NB4 (cell line): ENCODE data around the gene TMCO4.

ENCODE experiments used
- DNase-seq: peaks from one replicate; pipeline ENCODE4 v3.0.0; 2010; ENCODE audit warnings: low read depth
- H3K4me3 ChIP-seq: one replicate; pipeline ENCODE4 v1.5.1; 2011; ENCODE audit warnings: mild to moderate bottlenecking, low read depth, low read length, moderate library complexity
- MYC ChIP-seq: IDR thresholded peaks from 2 replicates; pipeline ENCODE4 v1.6.1; 2011; ENCODE audit warnings: low read depth, low read length
- POLR2A ChIP-seq: IDR thresholded peaks from 2 replicates; pipeline ENCODE4 v1.6.1; 2011; ENCODE audit warnings: mild to moderate bottlenecking; ENCODE audit not compliant: insufficient read length; ENCODE audit errors: extremely low read depth
- TF ChIP-seq, protein P1 (sequence below): IDR thresholded peaks from one replicate; pipeline ENCODE4 v1.5.1; 2012; ENCODE audit warnings: low read depth, low read length
- TF ChIP-seq, protein P2 (sequence below): IDR thresholded peaks from 2 replicates; pipeline ENCODE4 v1.6.1; 2011; ENCODE audit warnings: low read depth, low read length

TMCO4 gene

DNA sequence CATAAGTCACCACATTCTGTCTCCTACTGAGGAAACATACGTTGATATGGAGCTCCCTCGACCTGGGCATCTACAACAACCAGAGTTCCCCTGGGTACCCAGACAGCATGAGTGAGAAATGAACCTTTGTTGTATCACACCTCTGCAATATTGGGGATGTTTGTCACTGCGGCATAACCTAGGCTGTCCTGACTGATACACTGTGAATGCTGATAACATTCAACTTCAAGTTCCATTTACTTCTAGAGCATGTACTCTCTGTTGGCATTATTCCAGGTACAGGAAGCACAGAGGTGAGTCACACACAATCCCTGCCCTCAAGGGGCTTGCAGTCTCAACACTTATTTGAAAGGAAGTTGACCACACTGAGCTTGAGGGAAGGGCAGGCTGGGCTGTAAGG is 69.5 kb downstream of the TMCO4 start:
- TF ChIP-seq, protein P1, sequence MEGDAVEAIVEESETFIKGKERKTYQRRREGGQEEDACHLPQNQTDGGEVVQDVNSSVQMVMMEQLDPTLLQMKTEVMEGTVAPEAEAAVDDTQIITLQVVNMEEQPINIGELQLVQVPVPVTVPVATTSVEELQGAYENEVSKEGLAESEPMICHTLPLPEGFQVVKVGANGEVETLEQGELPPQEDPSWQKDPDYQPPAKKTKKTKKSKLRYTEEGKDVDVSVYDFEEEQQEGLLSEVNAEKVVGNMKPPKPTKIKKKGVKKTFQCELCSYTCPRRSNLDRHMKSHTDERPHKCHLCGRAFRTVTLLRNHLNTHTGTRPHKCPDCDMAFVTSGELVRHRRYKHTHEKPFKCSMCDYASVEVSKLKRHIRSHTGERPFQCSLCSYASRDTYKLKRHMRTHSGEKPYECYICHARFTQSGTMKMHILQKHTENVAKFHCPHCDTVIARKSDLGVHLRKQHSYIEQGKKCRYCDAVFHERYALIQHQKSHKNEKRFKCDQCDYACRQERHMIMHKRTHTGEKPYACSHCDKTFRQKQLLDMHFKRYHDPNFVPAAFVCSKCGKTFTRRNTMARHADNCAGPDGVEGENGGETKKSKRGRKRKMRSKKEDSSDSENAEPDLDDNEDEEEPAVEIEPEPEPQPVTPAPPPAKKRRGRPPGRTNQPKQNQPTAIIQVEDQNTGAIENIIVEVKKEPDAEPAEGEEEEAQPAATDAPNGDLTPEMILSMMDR = no peak
- TF ChIP-seq POLR2A = no peak
- TF ChIP-seq, protein P2, sequence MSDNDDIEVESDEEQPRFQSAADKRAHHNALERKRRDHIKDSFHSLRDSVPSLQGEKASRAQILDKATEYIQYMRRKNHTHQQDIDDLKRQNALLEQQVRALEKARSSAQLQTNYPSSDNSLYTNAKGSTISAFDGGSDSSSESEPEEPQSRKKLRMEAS = no peak
- no peak overlapping the region for H3K4me3 ChIP-seq
- no peak for DNase-seq

DNA sequence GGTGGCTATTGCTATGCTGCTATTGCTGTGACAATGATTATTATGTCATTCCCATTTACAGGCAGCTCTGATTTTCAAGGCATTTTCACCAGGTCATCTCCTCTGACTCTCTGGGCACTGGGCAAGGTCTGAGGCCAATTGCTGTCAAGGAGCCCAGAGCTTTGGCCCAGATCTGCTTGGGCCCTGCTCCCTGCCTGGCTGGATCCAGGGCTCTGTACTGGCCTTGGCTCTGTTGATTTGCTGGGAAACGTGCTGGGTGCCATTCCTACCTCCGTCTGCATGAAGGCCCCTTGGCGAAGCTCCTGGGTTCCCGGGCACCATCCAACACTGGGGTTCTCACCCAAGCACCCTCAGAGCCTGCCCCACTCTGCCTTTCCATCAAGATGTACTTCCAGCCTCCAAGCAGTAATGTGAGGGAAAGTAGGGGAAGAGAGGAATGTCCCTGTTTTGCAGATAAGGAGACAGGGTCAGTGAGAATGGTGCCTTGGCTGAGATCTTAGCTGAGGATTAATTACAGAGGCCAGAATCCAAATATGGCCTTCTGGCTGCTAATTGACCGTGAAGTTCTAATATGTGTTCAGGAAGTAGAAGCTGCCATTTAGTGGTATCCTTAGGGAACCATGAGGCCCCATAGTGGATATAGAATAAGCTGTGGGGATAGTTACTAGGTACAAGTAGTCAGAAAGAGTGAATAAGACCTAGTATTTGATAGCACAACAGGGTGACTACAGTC is 71.1 kb downstream of the TMCO4 start:
- no peak for DNase-seq
- H3K4me3 ChIP-seq = no peak overlapping the region
- TF ChIP-seq POLR2A (no peak), MYC (no peak)
- TF ChIP-seq, protein P1 = no peak
- TF ChIP-seq, protein P2 = no peak

DNA sequence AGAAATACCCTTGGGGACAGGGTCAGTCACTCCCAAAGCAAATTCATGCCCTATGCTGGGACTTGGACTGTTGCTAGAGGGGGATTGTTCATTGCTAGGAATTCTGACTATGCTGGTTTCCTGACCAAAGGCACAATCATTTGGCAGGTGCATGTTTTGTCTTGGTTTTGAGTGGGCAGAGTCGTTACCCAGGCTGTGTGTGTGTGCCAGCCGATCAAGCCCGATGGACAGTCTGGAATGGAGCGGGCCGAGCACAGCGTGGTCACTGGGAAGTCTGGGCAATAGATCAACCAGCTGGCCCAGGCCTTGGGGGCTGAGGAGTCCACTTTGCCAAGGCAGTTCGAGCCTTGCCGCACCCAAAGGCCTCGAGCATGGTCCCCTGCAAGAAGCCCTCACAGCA is 74.1 kb downstream of the TMCO4 start:
- no peak overlapping the region for H3K4me3 ChIP-seq
- no peak for DNase-seq
- TF ChIP-seq MYC = no peak
- TF ChIP-seq, protein P2 = no peak
- TF ChIP-seq, protein P1 = no peak
- TF ChIP-seq POLR2A = no peak

DNA sequence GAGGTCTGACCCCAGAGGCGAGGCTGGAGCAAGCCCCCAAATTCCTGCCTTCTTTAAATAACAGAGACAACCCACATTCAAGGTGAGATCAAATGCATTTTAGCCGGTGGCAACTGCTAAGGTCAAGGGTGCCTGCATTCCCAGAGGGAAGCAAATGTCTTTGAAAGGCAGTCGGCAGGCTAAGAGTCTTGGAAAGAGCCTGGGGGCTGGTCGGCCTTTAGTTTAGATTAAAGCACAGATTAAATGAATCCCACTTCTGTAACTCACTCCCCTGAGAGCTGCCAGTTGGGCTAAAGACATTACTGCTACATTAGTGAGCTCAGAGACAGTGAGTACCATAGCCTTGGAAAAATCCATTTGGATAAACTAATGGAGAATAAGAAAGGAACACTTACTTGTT is 75.8 kb downstream of the TMCO4 start:
- TF ChIP-seq, protein P1 = no peak
- H3K4me3 ChIP-seq = no peak overlapping the region
- DNase-seq = no peak

DNA sequence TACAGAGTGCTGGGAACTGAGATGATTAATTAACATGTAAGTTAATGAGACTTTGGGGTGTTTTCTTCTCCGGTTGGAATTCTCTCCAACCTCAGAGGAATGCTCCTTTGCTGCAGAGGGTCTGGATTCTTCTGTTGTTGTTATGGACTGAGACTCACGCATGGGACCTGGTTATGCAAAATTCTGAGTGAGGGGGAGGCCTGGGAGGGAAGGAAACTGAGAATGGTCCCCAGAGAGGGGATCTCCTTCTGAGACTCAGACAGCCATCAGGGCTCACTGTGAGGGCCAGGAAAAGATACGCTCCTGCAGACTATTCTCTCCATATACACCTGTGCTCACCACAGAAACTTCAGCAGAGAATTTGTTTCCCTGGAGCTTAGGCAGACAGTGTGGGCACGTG is 78.7 kb downstream of the TMCO4 start:
- H3K4me3 ChIP-seq = no peak overlapping the region
- TF ChIP-seq POLR2A = no peak
- TF ChIP-seq, protein P2 = no peak
- TF ChIP-seq, protein P1 = no peak
- no peak for TF ChIP-seq MYC
- no peak for DNase-seq

DNA sequence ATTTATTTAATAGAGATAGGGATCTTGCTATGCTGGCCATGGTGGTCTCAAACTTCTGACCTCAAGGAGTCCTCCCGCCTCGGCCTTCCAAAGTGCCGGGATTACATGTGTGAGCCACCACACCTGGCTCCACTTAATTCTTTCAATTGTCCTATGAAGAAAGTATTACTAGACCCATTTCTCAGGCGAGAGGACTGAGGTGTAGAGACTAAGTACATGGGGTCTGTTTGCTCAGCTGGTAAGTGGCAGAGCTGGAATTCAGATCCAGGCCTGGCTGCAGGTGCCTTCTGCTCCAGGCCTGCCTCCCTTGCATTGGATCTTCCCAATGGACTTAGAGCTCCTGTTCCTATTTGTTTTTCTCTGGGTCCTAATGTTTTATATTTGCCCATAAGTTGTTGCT is 79.5 kb downstream of the TMCO4 start:
- no peak for DNase-seq
- no peak overlapping the region for H3K4me3 ChIP-seq
- TF ChIP-seq, protein P2 = no peak
- TF ChIP-seq POLR2A (no peak), MYC (no peak)
- TF ChIP-seq, protein P1 = no peak
